ENCODE data around the gene CCR5AS.

GRCh38 chr3:46344476-46344875 lies 62.4 kb downstream of the CCR5AS start:
- TF ChIP-seq, protein P1, sequence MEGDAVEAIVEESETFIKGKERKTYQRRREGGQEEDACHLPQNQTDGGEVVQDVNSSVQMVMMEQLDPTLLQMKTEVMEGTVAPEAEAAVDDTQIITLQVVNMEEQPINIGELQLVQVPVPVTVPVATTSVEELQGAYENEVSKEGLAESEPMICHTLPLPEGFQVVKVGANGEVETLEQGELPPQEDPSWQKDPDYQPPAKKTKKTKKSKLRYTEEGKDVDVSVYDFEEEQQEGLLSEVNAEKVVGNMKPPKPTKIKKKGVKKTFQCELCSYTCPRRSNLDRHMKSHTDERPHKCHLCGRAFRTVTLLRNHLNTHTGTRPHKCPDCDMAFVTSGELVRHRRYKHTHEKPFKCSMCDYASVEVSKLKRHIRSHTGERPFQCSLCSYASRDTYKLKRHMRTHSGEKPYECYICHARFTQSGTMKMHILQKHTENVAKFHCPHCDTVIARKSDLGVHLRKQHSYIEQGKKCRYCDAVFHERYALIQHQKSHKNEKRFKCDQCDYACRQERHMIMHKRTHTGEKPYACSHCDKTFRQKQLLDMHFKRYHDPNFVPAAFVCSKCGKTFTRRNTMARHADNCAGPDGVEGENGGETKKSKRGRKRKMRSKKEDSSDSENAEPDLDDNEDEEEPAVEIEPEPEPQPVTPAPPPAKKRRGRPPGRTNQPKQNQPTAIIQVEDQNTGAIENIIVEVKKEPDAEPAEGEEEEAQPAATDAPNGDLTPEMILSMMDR (IDR thresholded peaks at IDR 0.05; ENCODE audit: borderline replicate concordance, extremely low read depth, low read length, poor library complexity, severe bottlenecking) = no peak
- no peak for TF ChIP-seq EZH2 (IDR thresholded peaks at IDR 0.05; ENCODE audit: borderline replicate concordance, low read depth, low read length, severe bottlenecking)
